Keratinocyte (primary cell): ENCODE measurements around the gene SIPA1L3.

Experiments used
- EZH2 ChIP-seq: IDR thresholded peaks from one replicate; pipeline ENCODE4 v1.6.1; 2012; ENCODE audit warnings: inconsistent platforms, mild to moderate bottlenecking, low read length, moderate library complexity
- TF ChIP-seq, protein P1 (sequence below), 3 experiments: IDR thresholded peaks in 1 of 3; conservative IDR thresholded peaks in 1 of 3; optimal IDR thresholded peaks in 1 of 3; 2 replicates in 2 of 3; 3 replicates in 1 of 3; pipeline versions ENCODE3 to v1.5.1; 2011; ENCODE audit warnings: low read length in 3 of 3, mild to moderate bottlenecking in 3 of 3, moderate library complexity in 2 of 3, control low read depth in 1 of 3, inconsistent platforms in 1 of 3; ENCODE audit not compliant: insufficient read depth in 2 of 3; ENCODE audit errors: extremely low read depth in 1 of 3

DNA sequence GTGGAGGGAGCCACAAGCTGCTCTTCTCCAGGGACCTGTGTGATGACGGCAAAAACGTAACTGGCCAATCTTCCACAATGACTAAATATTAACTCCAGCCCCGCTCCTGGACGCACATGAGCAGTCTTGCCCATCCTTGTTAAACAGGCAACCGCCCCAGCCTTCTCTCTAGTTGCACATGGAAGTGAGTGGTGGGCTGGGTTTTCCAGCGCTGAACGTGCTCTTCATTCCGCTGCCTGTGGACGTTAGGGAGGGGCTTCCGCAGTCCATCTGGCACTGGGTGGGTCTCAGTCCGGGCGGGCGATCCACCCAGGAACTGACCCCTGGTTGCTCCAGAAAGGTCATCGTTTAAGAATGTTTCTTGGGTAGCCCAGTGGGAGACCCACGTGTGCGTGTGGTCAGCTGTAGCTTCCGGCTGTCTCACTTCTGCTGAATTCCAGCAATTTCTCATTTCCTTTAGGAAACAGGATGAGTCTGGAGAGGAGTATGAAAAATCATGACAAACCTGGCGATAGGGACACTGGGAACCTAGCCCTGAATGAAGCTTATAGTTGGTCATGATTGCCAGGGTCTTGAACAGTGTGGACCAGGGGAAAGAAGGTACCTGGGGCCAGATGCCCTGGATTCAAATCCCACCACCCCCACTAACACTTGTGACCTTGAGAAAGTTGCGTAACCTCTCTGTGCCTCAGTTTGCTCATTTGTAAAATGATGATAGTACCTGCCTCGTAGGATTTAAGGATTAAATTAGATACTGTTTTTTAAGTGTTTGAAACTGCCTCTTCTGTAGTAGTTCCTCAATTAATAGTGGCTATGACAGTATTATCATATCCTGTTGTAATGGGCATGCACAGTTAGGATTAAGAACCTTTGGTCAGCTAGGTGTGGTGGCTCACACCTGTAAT is 92.6 kb downstream of the SIPA1L3 start:
- no peak for TF ChIP-seq EZH2
- TF ChIP-seq, protein P1, sequence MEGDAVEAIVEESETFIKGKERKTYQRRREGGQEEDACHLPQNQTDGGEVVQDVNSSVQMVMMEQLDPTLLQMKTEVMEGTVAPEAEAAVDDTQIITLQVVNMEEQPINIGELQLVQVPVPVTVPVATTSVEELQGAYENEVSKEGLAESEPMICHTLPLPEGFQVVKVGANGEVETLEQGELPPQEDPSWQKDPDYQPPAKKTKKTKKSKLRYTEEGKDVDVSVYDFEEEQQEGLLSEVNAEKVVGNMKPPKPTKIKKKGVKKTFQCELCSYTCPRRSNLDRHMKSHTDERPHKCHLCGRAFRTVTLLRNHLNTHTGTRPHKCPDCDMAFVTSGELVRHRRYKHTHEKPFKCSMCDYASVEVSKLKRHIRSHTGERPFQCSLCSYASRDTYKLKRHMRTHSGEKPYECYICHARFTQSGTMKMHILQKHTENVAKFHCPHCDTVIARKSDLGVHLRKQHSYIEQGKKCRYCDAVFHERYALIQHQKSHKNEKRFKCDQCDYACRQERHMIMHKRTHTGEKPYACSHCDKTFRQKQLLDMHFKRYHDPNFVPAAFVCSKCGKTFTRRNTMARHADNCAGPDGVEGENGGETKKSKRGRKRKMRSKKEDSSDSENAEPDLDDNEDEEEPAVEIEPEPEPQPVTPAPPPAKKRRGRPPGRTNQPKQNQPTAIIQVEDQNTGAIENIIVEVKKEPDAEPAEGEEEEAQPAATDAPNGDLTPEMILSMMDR (optimal IDR thresholded peaks at IDR 0.05 in 1 of 3, IDR thresholded peaks at IDR 0.05 in 1 of 3, conservative IDR thresholded peaks at IDR 0.05 in 1 of 3; ENCODE audit: extremely low read depth in 1 of 3, insufficient read depth in 2 of 3, low read length in 3 of 3), result no peak
